Measurements from ENCODE around the gene UNKL. TPM values are rescaled to one million over a fixed set of nuclear protein-coding genes. Genes with fewer than 3 reads are reported as not detected.

UNKL gene
- total and polyA plus RNA-seq, 2 donors = 10.5 to 21.9 TPM

GRCh38 chr16:1356061-1356900 lies 58.2 kb downstream of the UNKL start:
- H3K27me3 ChIP-seq (ENCODE audit: control insufficient read depth in 2 of 2, insufficient read depth in 1 of 2, low read length in 1 of 2) = no peaks in the 10 kb centered on the region
- H3K36me3 ChIP-seq (ENCODE audit: control insufficient read depth in 2 of 2, insufficient read depth in 2 of 2, low read length in 1 of 2) = peaks cover 3 to 6% of the 10 kb centered on the region in 2 donors
- H3K9me3 ChIP-seq (ENCODE audit: control insufficient read depth in 2 of 2, insufficient read depth in 1 of 2, low read length in 1 of 2) = no peaks in the 10 kb centered on the region
- no peak overlapping the region for H3K4me3 ChIP-seq (ENCODE audit: low read length in 2 of 2)
- no peak for DNase-seq (ENCODE audit: low read depth in 6 of 9, low spot score in 9 of 9)
- no peak overlapping the region for H3K27ac ChIP-seq (ENCODE audit: low read depth in 1 of 2, low read length in 1 of 2)
- WGBS = 95% methylated on average over 33 of the region's 33 CpGs
- H3K4me1 ChIP-seq (ENCODE audit: control insufficient read depth in 2 of 2, insufficient read depth in 2 of 2, low read length in 2 of 2) = peaks cover 11 to 15% of the 10 kb centered on the region in 2 donors

DNA sequence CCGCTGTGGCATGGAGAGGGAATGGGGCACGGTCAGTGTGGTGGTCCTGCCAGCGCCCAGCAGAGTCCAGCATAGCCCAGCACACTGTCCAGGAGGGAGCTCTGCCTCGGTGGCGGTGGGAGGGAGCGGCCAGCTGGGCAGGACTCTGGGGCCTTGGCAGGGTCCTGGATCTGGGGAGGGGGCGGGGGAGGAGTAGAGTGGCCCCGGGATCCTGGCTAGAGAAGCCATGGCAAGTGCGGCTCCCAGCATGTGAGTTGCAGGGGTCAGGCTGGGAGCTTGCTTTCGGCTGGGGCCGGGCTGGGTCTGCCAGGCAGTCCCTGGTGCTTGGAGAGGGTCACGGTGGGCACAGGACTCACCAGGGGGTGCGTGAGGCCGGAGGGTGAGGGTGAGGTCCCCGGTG lies 58.9 kb downstream of the UNKL start:
- Histone ChIP-seq H3K9me3 (ENCODE audit: control insufficient read depth in 2 of 2, insufficient read depth in 1 of 2, low read length in 1 of 2) (no peaks in the 10 kb centered on the region), H3K36me3 (ENCODE audit: control insufficient read depth in 2 of 2, insufficient read depth in 2 of 2, low read length in 1 of 2) (peaks cover 1 to 3% of the 10 kb centered on the region in 2 donors), H3K4me3 (ENCODE audit: low read length in 2 of 2) (no peak overlapping the region), H3K27me3 (ENCODE audit: control insufficient read depth in 2 of 2, insufficient read depth in 1 of 2, low read length in 1 of 2) (no peaks in the 10 kb centered on the region), H3K4me1 (ENCODE audit: control insufficient read depth in 2 of 2, insufficient read depth in 2 of 2, low read length in 2 of 2) (peaks cover 18 to 20% of the 10 kb centered on the region in 2 donors), H3K27ac (ENCODE audit: low read depth in 1 of 2, low read length in 1 of 2) (no peak overlapping the region)
- 97% methylated on average over 15 of the region's 15 CpGs for WGBS
- DNase-seq (ENCODE audit: low read depth in 6 of 9, low spot score in 9 of 9) = no peak

- 95% methylated on average over 49 of the region's 49 CpGs for WGBS
- Histone ChIP-seq H3K27me3 (ENCODE audit: control insufficient read depth in 2 of 2, insufficient read depth in 1 of 2, low read length in 1 of 2) (no peaks in the 10 kb centered on the region), H3K27ac (ENCODE audit: low read depth in 1 of 2, low read length in 1 of 2) (no peak overlapping the region), H3K4me3 (ENCODE audit: low read length in 2 of 2) (no peak overlapping the region), H3K9me3 (ENCODE audit: control insufficient read depth in 2 of 2, insufficient read depth in 1 of 2, low read length in 1 of 2) (no peaks in the 10 kb centered on the region), H3K4me1 (ENCODE audit: control insufficient read depth in 2 of 2, insufficient read depth in 2 of 2, low read length in 2 of 2) (peaks cover 20 to 25% of the 10 kb centered on the region in 2 donors), H3K36me3 (ENCODE audit: control insufficient read depth in 2 of 2, insufficient read depth in 2 of 2, low read length in 1 of 2) (peaks cover 4 to 7% of the 10 kb centered on the region in 2 donors)
- no peak for DNase-seq (ENCODE audit: low read depth in 6 of 9, low spot score in 9 of 9)
These were observed 59.5 kb downstream of the UNKL start for GRCh38 chr16:1354815-1355540.

GRCh38 chr16:1351582-1352362 lies 62.7 kb downstream of the UNKL start, which contains the start of the genes GNPTG and TSR3:
Gene GNPTG, plus strand, starts transcription at chr16:1351931. Its CDS starts 35 bp downstream, at chr16:1351966.
Gene TSR3, minus strand, starts transcription at chr16:1351878. Its CDS starts 74 bp downstream, at chr16:1351804.
- DNase-seq (ENCODE audit: low read depth in 6 of 9, low spot score in 9 of 9) = peak in 8 of 9 donors; percentile 60 to 90 (median 78)
- Histone ChIP-seq H3K27ac (ENCODE audit: low read depth in 1 of 2, low read length in 1 of 2) (peak within 1 kb of the TSS in 1 of 2 donors; percentile 80), H3K36me3 (ENCODE audit: control insufficient read depth in 2 of 2, insufficient read depth in 2 of 2, low read length in 1 of 2) (peaks cover 25 to 34% of the 10 kb centered on the region in 2 donors), H3K4me3 (ENCODE audit: low read length in 2 of 2) (peak within 1 kb of the TSS; percentile 76 to 88), H3K4me1 (ENCODE audit: control insufficient read depth in 2 of 2, insufficient read depth in 2 of 2, low read length in 2 of 2) (peaks cover 20 to 25% of the 10 kb centered on the region in 2 donors), H3K27me3 (ENCODE audit: control insufficient read depth in 2 of 2, insufficient read depth in 1 of 2, low read length in 1 of 2) (no peaks in the 10 kb centered on the region), H3K9me3 (ENCODE audit: control insufficient read depth in 2 of 2, insufficient read depth in 1 of 2, low read length in 1 of 2) (no peaks in the 10 kb centered on the region)
- WGBS = under 1% methylated on average over 98 of the region's 98 CpGs

DNA sequence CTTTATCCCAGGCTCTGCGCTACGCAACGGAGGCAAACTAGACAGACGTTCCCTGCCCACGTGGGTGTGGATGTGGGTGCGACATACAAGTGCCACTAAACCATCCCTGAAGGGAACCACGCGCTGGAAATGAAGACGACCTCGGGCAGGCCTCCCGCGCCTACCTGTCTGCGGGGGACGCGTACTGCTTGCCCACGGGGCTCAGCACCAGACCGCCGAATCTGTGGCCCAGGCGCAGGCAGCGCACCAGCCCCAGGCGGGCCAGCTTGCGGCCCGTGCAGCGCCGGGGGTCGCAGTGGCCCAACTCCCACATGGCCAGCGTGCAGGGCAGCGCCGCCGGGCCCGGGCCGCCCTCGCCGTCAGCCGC lies 63.3 kb downstream of the UNKL start:
- H3K4me1 ChIP-seq (ENCODE audit: control insufficient read depth in 2 of 2, insufficient read depth in 2 of 2, low read length in 2 of 2) = peaks cover 20 to 25% of the 10 kb centered on the region in 2 donors
- H3K27ac ChIP-seq (ENCODE audit: low read depth in 1 of 2, low read length in 1 of 2) = no peak overlapping the region
- peak overlapping the region; percentile 76 to 88 for H3K4me3 ChIP-seq (ENCODE audit: low read length in 2 of 2)
- H3K36me3 ChIP-seq (ENCODE audit: control insufficient read depth in 2 of 2, insufficient read depth in 2 of 2, low read length in 1 of 2) = peaks cover 25 to 34% of the 10 kb centered on the region in 2 donors
- WGBS = 2% methylated on average over 35 of the region's 35 CpGs
- H3K9me3 ChIP-seq (ENCODE audit: control insufficient read depth in 2 of 2, insufficient read depth in 1 of 2, low read length in 1 of 2) = no peaks in the 10 kb centered on the region
- DNase-seq (ENCODE audit: low read depth in 6 of 9, low spot score in 9 of 9) = no peak
- H3K27me3 ChIP-seq (ENCODE audit: control insufficient read depth in 2 of 2, insufficient read depth in 1 of 2, low read length in 1 of 2) = no peaks in the 10 kb centered on the region

DNA sequence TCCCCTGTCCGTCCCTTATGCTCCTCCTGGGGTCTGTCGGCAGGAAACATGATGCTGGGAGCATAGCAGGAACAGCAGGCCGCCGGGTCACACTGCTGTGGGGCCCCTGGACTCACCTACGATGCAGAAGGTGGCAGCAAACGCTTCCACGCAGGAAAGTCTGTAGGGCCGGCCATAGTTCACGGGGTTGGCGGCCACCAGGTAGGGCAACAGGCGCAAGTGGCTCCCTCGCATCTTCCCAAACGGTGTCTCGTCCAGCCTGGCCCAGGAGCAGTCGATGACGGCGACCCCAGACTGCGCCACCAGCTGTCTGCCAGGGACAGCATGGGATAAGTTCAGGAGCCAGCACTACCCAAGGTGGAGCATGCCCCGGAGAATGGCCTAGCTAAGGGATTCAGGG lies 63.8 kb downstream of the UNKL start:
- no peaks in the 10 kb centered on the region for H3K27me3 ChIP-seq (ENCODE audit: control insufficient read depth in 2 of 2, insufficient read depth in 1 of 2, low read length in 1 of 2)
- WGBS = 95% methylated on average over 19 of the region's 19 CpGs
- peak overlapping the region; percentile 76 to 88 for H3K4me3 ChIP-seq (ENCODE audit: low read length in 2 of 2)
- H3K4me1 ChIP-seq (ENCODE audit: control insufficient read depth in 2 of 2, insufficient read depth in 2 of 2, low read length in 2 of 2) = peaks cover 20 to 25% of the 10 kb centered on the region in 2 donors
- H3K27ac ChIP-seq (ENCODE audit: low read depth in 1 of 2, low read length in 1 of 2) = no peak overlapping the region
- no peaks in the 10 kb centered on the region for H3K9me3 ChIP-seq (ENCODE audit: control insufficient read depth in 2 of 2, insufficient read depth in 1 of 2, low read length in 1 of 2)
- peaks cover 25 to 34% of the 10 kb centered on the region in 2 donors for H3K36me3 ChIP-seq (ENCODE audit: control insufficient read depth in 2 of 2, insufficient read depth in 2 of 2, low read length in 1 of 2)
- DNase-seq (ENCODE audit: low read depth in 6 of 9, low spot score in 9 of 9) = no peak

GRCh38 chr16:1349951-1350350 lies 64.6 kb downstream of the UNKL start:
- 98% methylated on average over 17 of the region's 17 CpGs for WGBS
- no peaks in the 10 kb centered on the region for H3K9me3 ChIP-seq (ENCODE audit: control insufficient read depth in 2 of 2, insufficient read depth in 1 of 2, low read length in 1 of 2)
- H3K4me1 ChIP-seq (ENCODE audit: control insufficient read depth in 2 of 2, insufficient read depth in 2 of 2, low read length in 2 of 2) = peaks cover 20 to 25% of the 10 kb centered on the region in 2 donors
- H3K36me3 ChIP-seq (ENCODE audit: control insufficient read depth in 2 of 2, insufficient read depth in 2 of 2, low read length in 1 of 2) = peaks cover 25 to 34% of the 10 kb centered on the region in 2 donors
- no peak overlapping the region for H3K27ac ChIP-seq (ENCODE audit: low read depth in 1 of 2, low read length in 1 of 2)
- H3K27me3 ChIP-seq (ENCODE audit: control insufficient read depth in 2 of 2, insufficient read depth in 1 of 2, low read length in 1 of 2) = no peaks in the 10 kb centered on the region
- no peak for DNase-seq (ENCODE audit: low read depth in 6 of 9, low spot score in 9 of 9)
- no peak overlapping the region for H3K4me3 ChIP-seq (ENCODE audit: low read length in 2 of 2)

GRCh38 chr16:1349351-1349750 lies 65.2 kb downstream of the UNKL start:
- 97% methylated on average over 16 of the region's 16 CpGs for WGBS
- Histone ChIP-seq H3K36me3 (ENCODE audit: control insufficient read depth in 2 of 2, insufficient read depth in 2 of 2, low read length in 1 of 2) (peaks cover 25 to 34% of the 10 kb centered on the region in 2 donors), H3K9me3 (ENCODE audit: control insufficient read depth in 2 of 2, insufficient read depth in 1 of 2, low read length in 1 of 2) (no peaks in the 10 kb centered on the region), H3K27me3 (ENCODE audit: control insufficient read depth in 2 of 2, insufficient read depth in 1 of 2, low read length in 1 of 2) (peaks cover 0 to 2% of the 10 kb centered on the region in 2 donors), H3K27ac (ENCODE audit: low read depth in 1 of 2, low read length in 1 of 2) (no peak overlapping the region), H3K4me3 (ENCODE audit: low read length in 2 of 2) (no peak overlapping the region), H3K4me1 (ENCODE audit: control insufficient read depth in 2 of 2, insufficient read depth in 2 of 2, low read length in 2 of 2) (peaks cover 20 to 25% of the 10 kb centered on the region in 2 donors)
- DNase-seq (ENCODE audit: low read depth in 6 of 9, low spot score in 9 of 9) = no peak

All from thymus (tissue), 11 donors.